Central memory CD8-positive, alpha-beta T cell (primary cell): ENCODE data around the gene ZNF580.

Experiments used
- ATAC-seq: fragments of 150-1000 bp; cut with Tn5 transposase; replicated peaks from 2 replicates; pipeline ENCODE4 v1.10.0; 2022; ENCODE audit warnings: mild to moderate bottlenecking, moderate FRiP score, moderate number of reproducible peaks; ENCODE audit not compliant: poor library complexity, severe bottlenecking; ENCODE audit errors: extremely low read depth
- DNase-seq, 2 donors: peaks; one replicate each; pipeline ENCODE4 v3.0.0; 2021; ENCODE audit warnings: low spot score in 2 of 2
- H3K27ac Mint-ChIP-seq: one replicate; pipeline ENCODE4 v1.8.0; 2022; ENCODE audit warnings: low read depth, mild to moderate bottlenecking, moderate library complexity, mixed read lengths
- H3K27me3 Mint-ChIP-seq: one replicate; pipeline ENCODE4 v1.8.0; 2022; ENCODE audit warnings: mixed read lengths
- H3K36me3 Mint-ChIP-seq: one replicate; pipeline ENCODE4 v1.8.0; 2022; ENCODE audit warnings: mild to moderate bottlenecking, moderate library complexity, mixed read lengths; ENCODE audit not compliant: insufficient read depth
- H3K4me1 Mint-ChIP-seq: one replicate; pipeline ENCODE4 v1.8.0; 2022; ENCODE audit warnings: mixed read lengths
- H3K4me3 Mint-ChIP-seq: one replicate; pipeline ENCODE4 v1.8.0; 2022; ENCODE audit warnings: mild to moderate bottlenecking, moderate library complexity, mixed read lengths
- H3K9me3 Mint-ChIP-seq: one replicate; pipeline ENCODE4 v1.8.0; 2022; ENCODE audit warnings: mixed read lengths

ZNF580 gene

DNA sequence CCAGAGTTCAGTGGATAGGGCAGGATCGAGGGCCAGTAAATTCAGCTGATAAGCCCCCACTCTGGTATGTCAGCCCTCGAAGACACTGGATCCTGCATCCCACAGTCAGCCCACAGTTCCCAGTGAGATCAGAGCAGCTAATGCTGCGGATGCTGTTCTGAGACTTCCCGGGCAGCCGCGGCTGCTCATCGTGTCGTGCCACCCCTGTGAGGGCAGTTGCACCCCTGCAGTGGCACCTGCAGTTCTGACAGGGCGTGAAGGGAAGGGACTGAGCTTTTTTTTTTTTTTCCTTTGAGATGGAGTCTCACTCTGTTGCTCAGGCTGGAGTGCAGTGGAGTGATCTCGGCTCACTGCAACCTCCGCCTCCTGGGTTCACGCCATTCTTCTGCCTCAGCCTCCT is 26.7 kb downstream of the ZNF580 start:
- H3K4me1 Mint-ChIP-seq: peaks cover 36% of the 10 kb centered on the region
- peaks cover 74% of the 10 kb centered on the region for H3K36me3 Mint-ChIP-seq
- H3K9me3 Mint-ChIP-seq: no peaks in the 10 kb centered on the region
- no peak for ATAC-seq
- no peak for DNase-seq
- no peak overlapping the region for H3K27ac Mint-ChIP-seq
- no peaks in the 10 kb centered on the region for H3K27me3 Mint-ChIP-seq
- H3K4me3 Mint-ChIP-seq: no peak overlapping the region

GRCh38 chr19:55667958-55668357 is 27.2 kb downstream of the ZNF580 start:
- Mint-ChIP-seq H3K36me3 (peaks cover 74% of the 10 kb centered on the region), H3K27ac (no peak overlapping the region), H3K4me1 (peaks cover 32% of the 10 kb centered on the region), H3K4me3 (no peak overlapping the region), H3K27me3 (no peaks in the 10 kb centered on the region), H3K9me3 (no peaks in the 10 kb centered on the region)
- DNase-seq: no peak
- no peak for ATAC-seq

- peak overlapping the region; percentile 46 for H3K27ac Mint-ChIP-seq
- ATAC-seq (no peak), DNase-seq (no peak)
- H3K36me3 Mint-ChIP-seq: peaks cover 74% of the 10 kb centered on the region
- H3K4me1 Mint-ChIP-seq: peaks cover 29% of the 10 kb centered on the region
- no peak overlapping the region for H3K4me3 Mint-ChIP-seq
- no peaks in the 10 kb centered on the region for H3K27me3 Mint-ChIP-seq
- no peaks in the 10 kb centered on the region for H3K9me3 Mint-ChIP-seq
Observed at GRCh38 chr19:55668603-55669348, 28.0 kb downstream of the ZNF580 start.

DNA sequence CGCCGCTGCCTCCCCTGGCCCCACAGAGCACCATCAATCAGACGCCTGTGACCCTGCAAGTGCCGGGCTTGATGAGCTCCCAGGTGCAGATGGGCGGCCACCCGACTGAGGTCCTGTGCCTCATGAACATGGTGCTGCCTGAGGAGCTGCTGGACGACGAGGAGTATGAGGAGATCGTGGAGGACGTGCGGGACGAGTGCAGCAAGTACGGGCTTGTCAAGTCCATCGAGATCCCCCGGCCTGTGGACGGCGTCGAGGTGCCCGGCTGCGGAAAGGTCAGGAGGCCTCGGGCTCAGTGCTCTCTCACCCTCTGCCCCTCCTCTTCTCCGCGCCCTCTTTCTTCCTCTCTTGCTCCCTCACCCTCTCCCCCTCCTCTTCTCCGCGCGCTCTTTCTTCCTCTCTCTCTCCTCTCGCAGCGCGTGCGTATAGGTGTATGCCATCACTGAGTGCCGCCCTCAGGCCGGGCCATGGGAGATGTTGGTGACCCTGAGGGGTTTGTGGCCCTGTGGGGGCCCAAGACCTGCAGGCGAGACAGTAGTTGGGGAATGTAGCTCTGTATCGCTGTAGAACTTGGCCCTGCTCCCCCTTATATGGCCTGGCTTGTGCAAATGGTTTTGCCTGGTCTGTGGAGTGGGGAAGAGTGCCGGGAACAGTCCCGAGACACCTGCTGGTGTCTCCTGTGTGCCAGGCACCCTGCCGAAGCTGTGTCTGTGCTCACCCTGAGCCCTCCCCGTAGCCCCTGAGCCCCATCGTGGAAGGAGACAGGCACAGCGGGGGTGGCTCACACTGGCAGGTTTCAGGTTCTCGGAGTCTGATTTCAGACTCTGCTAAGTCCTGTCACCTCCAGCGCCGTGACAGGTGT is 28.8 kb downstream of the ZNF580 start:
- peaks cover 34% of the 10 kb centered on the region for H3K4me1 Mint-ChIP-seq
- H3K9me3 Mint-ChIP-seq: no peaks in the 10 kb centered on the region
- H3K4me3 Mint-ChIP-seq: no peak overlapping the region
- DNase-seq (no peak), ATAC-seq (no peak)
- peak overlapping the region; percentile 46 for H3K27ac Mint-ChIP-seq
- H3K27me3 Mint-ChIP-seq: no peaks in the 10 kb centered on the region
- peaks cover 69% of the 10 kb centered on the region for H3K36me3 Mint-ChIP-seq

DNA sequence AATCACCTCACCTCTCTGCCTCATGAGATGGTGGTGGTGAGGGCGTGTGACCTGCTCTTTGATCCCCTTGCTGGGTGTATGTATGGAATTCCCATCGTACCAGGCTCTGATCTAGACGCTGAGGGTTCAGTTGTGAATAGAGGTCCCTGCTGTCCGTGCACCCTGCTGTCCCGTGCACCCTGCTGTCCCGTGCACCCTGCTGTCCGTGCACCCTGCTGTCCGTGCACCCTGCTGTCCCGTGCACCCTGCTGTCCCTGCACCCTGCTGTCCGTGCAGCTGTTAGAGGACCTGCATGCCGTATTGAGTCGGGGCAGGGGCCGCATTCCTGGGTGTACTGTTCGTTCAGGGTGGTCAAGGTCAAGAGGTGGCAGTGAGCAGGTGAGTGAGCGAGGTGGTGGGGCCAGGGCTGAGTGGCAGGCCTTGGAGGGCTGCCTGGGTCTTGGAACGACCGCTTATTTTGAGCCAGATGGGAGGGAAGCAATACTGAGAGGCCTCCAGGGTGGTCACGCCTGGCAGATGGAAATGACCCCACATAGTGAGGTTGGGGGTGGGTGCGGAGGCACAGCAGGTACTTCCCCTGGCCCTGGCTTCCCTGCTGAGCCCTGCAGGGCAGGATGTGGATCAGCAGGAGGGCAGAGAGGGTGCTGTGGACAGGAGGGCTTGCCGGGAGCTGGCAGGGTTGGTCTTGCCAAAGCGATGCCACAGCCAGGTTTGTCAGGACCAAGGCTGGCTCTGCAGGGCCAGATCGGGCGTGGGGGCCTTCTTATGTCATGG is 29.7 kb downstream of the ZNF580 start:
- Mint-ChIP-seq H3K9me3 (no peaks in the 10 kb centered on the region), H3K27ac (peak overlapping the region; percentile 7), H3K36me3 (peaks cover 70% of the 10 kb centered on the region), H3K4me3 (no peak overlapping the region), H3K4me1 (peaks cover 37% of the 10 kb centered on the region), H3K27me3 (no peaks in the 10 kb centered on the region)
- ATAC-seq (no peak), DNase-seq (no peak)

- ATAC-seq (no peak), DNase-seq (no peak)
- Mint-ChIP-seq H3K27me3 (no peaks in the 10 kb centered on the region), H3K4me1 (peaks cover 42% of the 10 kb centered on the region), H3K27ac (peak overlapping the region; percentile 7), H3K36me3 (peaks cover 68% of the 10 kb centered on the region), H3K4me3 (no peak overlapping the region), H3K9me3 (no peaks in the 10 kb centered on the region)
Observed at GRCh38 chr19:55671054-55671378, 30.2 kb downstream of the ZNF580 start.

- ATAC-seq: no peak
- Mint-ChIP-seq H3K4me1 (peaks cover 55% of the 10 kb centered on the region), H3K4me3 (no peak overlapping the region)
Observed at GRCh38 chr19:55672418-55672817, 31.6 kb downstream of the ZNF580 start.

GRCh38 chr19:55673465-55673864 is 32.7 kb downstream of the ZNF580 start:
- H3K9me3 Mint-ChIP-seq: no peaks in the 10 kb centered on the region
- H3K27me3 Mint-ChIP-seq: no peaks in the 10 kb centered on the region
- no peak overlapping the region for H3K4me3 Mint-ChIP-seq
- peak overlapping the region; percentile 69 for H3K27ac Mint-ChIP-seq
- H3K36me3 Mint-ChIP-seq: peaks cover 55% of the 10 kb centered on the region
- ATAC-seq: no peak
- DNase-seq: no peak
- peaks cover 63% of the 10 kb centered on the region for H3K4me1 Mint-ChIP-seq

More at GRCh38 chr19:55672418-55672817, 31.6 kb downstream of the ZNF580 start:
- no peaks in the 10 kb centered on the region for H3K9me3 Mint-ChIP-seq
- peak overlapping the region; percentile 38 for H3K27ac Mint-ChIP-seq
- peaks cover 57% of the 10 kb centered on the region for H3K36me3 Mint-ChIP-seq
- no peak for DNase-seq
- H3K27me3 Mint-ChIP-seq: no peaks in the 10 kb centered on the region

GRCh38 chr19:55673889-55674288 is 33.1 kb downstream of the ZNF580 start:
- H3K4me1 Mint-ChIP-seq: peaks cover 68% of the 10 kb centered on the region
- H3K27me3 Mint-ChIP-seq: no peaks in the 10 kb centered on the region
- H3K27ac Mint-ChIP-seq: peak overlapping the region; percentile 99
- DNase-seq: no peak
- ATAC-seq: no peak
- H3K4me3 Mint-ChIP-seq: peak overlapping the region; percentile 99
- no peaks in the 10 kb centered on the region for H3K9me3 Mint-ChIP-seq
- H3K36me3 Mint-ChIP-seq: peaks cover 54% of the 10 kb centered on the region

DNA sequence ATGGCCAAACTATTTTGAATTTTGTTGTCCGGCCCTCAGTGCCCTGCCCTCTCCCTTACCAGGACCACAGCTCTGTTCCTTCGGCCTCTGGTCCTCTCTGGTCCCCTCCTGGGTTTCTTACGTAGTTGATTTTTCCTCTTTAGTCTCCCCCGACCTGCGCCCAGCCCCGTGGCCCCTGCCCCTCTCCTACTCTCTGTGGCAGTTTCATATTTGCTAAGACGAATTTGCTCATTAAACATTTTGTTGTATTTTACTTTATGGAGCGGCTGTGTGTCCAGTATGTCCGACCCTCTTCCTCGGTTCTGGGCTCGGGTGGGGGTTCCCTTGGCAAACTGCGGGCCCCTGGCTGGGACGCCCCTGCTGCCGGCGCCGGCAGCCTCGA is 33.6 kb downstream of the ZNF580 start:
- DNase-seq: no peak
- peak overlapping the region; percentile 99 for H3K27ac Mint-ChIP-seq
- peaks cover 50% of the 10 kb centered on the region for H3K36me3 Mint-ChIP-seq
- no peaks in the 10 kb centered on the region for H3K27me3 Mint-ChIP-seq
- ATAC-seq: no peak
- peaks cover 66% of the 10 kb centered on the region for H3K4me1 Mint-ChIP-seq
- peak overlapping the region; percentile 99 for H3K4me3 Mint-ChIP-seq
- no peaks in the 10 kb centered on the region for H3K9me3 Mint-ChIP-seq

- Mint-ChIP-seq H3K36me3 (peaks cover 47% of the 10 kb centered on the region), H3K4me3 (peak within 1 kb of the TSS; percentile 99), H3K9me3 (no peaks in the 10 kb centered on the region), H3K27ac (peak within 1 kb of the TSS; percentile 99), H3K27me3 (no peaks in the 10 kb centered on the region), H3K4me1 (peaks cover 66% of the 10 kb centered on the region)
- peak; percentile 89 to 95 for DNase-seq
- ATAC-seq: peak; percentile 93
Observed at GRCh38 chr19:55674841-55675660, 34.2 kb downstream of the ZNF580 start, which contains the start of gene EPN1. Gene EPN1, plus strand, starts transcription at chr19:55675226. Its CDS starts 3,402 bp downstream, at chr19:55678628.
